IPS DF 6.9 (cell line): ENCODE measurements around the gene CLIC1.

Experiments
- DNase-seq: peaks from one replicate; pipeline ENCODE4 v3.0.0-alpha.2; 2013; ENCODE audit warnings: low read depth, low spot score
- H3K27ac ChIP-seq: one replicate; pipeline ENCODE4 v1.5.1; 2013; ENCODE audit warnings: low read length, control low read depth
- H3K27me3 ChIP-seq: 2 replicates; pipeline ENCODE4 v1.6.1; 2013; ENCODE audit warnings: mild to moderate bottlenecking, low read length; ENCODE audit not compliant: control insufficient read depth, insufficient read depth
- H3K36me3 ChIP-seq: 2 replicates; pipeline ENCODE4 v1.6.1; 2013; ENCODE audit warnings: low read length; ENCODE audit not compliant: control insufficient read depth, insufficient read depth
- H3K4me1 ChIP-seq: 2 replicates; pipeline ENCODE4 v1.6.1; 2013; ENCODE audit warnings: low read length; ENCODE audit not compliant: control insufficient read depth, insufficient read depth
- H3K4me3 ChIP-seq: 2 replicates; pipeline ENCODE4 v1.5.1; 2013; ENCODE audit warnings: mild to moderate bottlenecking, low read length
- H3K9me3 ChIP-seq: 2 replicates; pipeline ENCODE4 v1.6.1; 2013; ENCODE audit warnings: low read length, inconsistent platforms; ENCODE audit not compliant: control insufficient read depth, insufficient read depth
- WGBS: extraction: QIAGEN DNeasy Blood & Tissue Kit; methylation state at CpG from one replicate; pipeline ENCODE4 v1.1.7; 2013; ENCODE audit warnings: mixed read lengths, missing lambda C conversion rate; ENCODE audit not compliant: insufficient read length, insufficient coverage; 5-methylcytosine and 5-hydroxymethylcytosine counted together

The CLIC1 gene

GRCh38 chr6:31778193-31778592 is 41.9 kb upstream of the CLIC1 start:
- no peak for DNase-seq
- Histone ChIP-seq H3K27me3 (no peaks in the 10 kb centered on the region), H3K9me3 (no peaks in the 10 kb centered on the region), H3K4me3 (no peak overlapping the region), H3K4me1 (peaks cover 4% of the 10 kb centered on the region; the same call in 1 of the 2 replicates), H3K36me3 (peaks cover 36% of the 10 kb centered on the region), H3K27ac (no peak overlapping the region)
- WGBS = no CpG with 5 or more reads among the region's 5 CpGs

- DNase-seq = no peak
- Histone ChIP-seq H3K9me3 (no peaks in the 10 kb centered on the region), H3K4me3 (no peak overlapping the region), H3K36me3 (peaks cover 35% of the 10 kb centered on the region), H3K27ac (no peak overlapping the region), H3K27me3 (no peaks in the 10 kb centered on the region), H3K4me1 (peaks cover 4% of the 10 kb centered on the region; the same call in 1 of the 2 replicates)
- WGBS = no CpG with 5 or more reads among the region's 5 CpGs
Measured at GRCh38 chr6:31777667-31778050, 41.3 kb upstream of the CLIC1 start.

- no peaks in the 10 kb centered on the region for H3K27me3 ChIP-seq
- peaks cover 4% of the 10 kb centered on the region; the same call in 1 of the 2 replicates for H3K4me1 ChIP-seq
- H3K36me3 ChIP-seq = peaks cover 30% of the 10 kb centered on the region
- no peak for DNase-seq
- no CpG with 5 or more reads among the region's 15 CpGs for WGBS
- H3K4me3 ChIP-seq = no peak within 1 kb of the TSS
- no peaks in the 10 kb centered on the region for H3K9me3 ChIP-seq
- H3K27ac ChIP-seq = no peak within 1 kb of the TSS
Measured at GRCh38 chr6:31776989-31777666, 40.8 kb upstream of the CLIC1 start, which contains the start of gene VWA7. Gene VWA7 (minus strand): TSS chr6:31777328. CDS start chr6:31776779, 549 bp downstream.

- H3K36me3 ChIP-seq = peaks cover 28% of the 10 kb centered on the region
- no peak overlapping the region for H3K4me3 ChIP-seq
- H3K4me1 ChIP-seq = peaks cover 4% of the 10 kb centered on the region; the same call in 1 of the 2 replicates
- DNase-seq = no peak
- no peak overlapping the region for H3K27ac ChIP-seq
- no CpG with 5 or more reads among the region's 14 CpGs for WGBS
- H3K27me3 ChIP-seq = no peaks in the 10 kb centered on the region
- H3K9me3 ChIP-seq = no peaks in the 10 kb centered on the region
Measured at GRCh38 chr6:31776485-31776988, 40.2 kb upstream of the CLIC1 start.

- Histone ChIP-seq H3K9me3 (no peaks in the 10 kb centered on the region), H3K4me3 (no peak overlapping the region), H3K36me3 (peaks cover 22% of the 10 kb centered on the region), H3K4me1 (peaks cover 4% of the 10 kb centered on the region; the same call in 1 of the 2 replicates), H3K27me3 (no peaks in the 10 kb centered on the region), H3K27ac (no peak overlapping the region)
- DNase-seq = no peak
- WGBS = no CpG with 5 or more reads among the region's 32 CpGs
Measured at GRCh38 chr6:31775633-31776484, 39.5 kb upstream of the CLIC1 start.

- no peaks in the 10 kb centered on the region for H3K27me3 ChIP-seq
- H3K36me3 ChIP-seq = peaks cover 15% of the 10 kb centered on the region
- no peaks in the 10 kb centered on the region for H3K9me3 ChIP-seq
- H3K4me1 ChIP-seq = peaks cover 4% of the 10 kb centered on the region; the same call in 1 of the 2 replicates
- DNase-seq = no peak
- no peak overlapping the region for H3K27ac ChIP-seq
- no peak overlapping the region for H3K4me3 ChIP-seq
- no CpG with 5 or more reads among the region's 4 CpGs for WGBS
Measured at GRCh38 chr6:31775184-31775583, 38.9 kb upstream of the CLIC1 start.

GRCh38 chr6:31771992-31772358 is 35.6 kb upstream of the CLIC1 start:
- no peak overlapping the region for H3K27ac ChIP-seq
- peaks cover under 1% of the 10 kb centered on the region; the same call in 1 of the 2 replicates for H3K4me1 ChIP-seq
- H3K9me3 ChIP-seq = no peaks in the 10 kb centered on the region
- no peaks in the 10 kb centered on the region for H3K36me3 ChIP-seq
- no CpG with 5 or more reads among the region's 4 CpGs for WGBS
- no peak for DNase-seq
- H3K4me3 ChIP-seq = no peak overlapping the region
- no peaks in the 10 kb centered on the region for H3K27me3 ChIP-seq

- Histone ChIP-seq H3K4me1 (no peaks in the 10 kb centered on the region), H3K27me3 (no peaks in the 10 kb centered on the region), H3K36me3 (no peaks in the 10 kb centered on the region), H3K9me3 (no peaks in the 10 kb centered on the region), H3K27ac (no peak overlapping the region), H3K4me3 (no peak overlapping the region)
- no CpG with 5 or more reads among the region's 2 CpGs for WGBS
- no peak for DNase-seq
Measured at GRCh38 chr6:31770860-31771259, 34.5 kb upstream of the CLIC1 start.

- H3K27ac ChIP-seq = no peak overlapping the region
- no peaks in the 10 kb centered on the region for H3K36me3 ChIP-seq
- H3K27me3 ChIP-seq = no peaks in the 10 kb centered on the region
- no peak overlapping the region for H3K4me3 ChIP-seq
- peak; percentile 55 for DNase-seq
- no peaks in the 10 kb centered on the region for H3K4me1 ChIP-seq
- no peaks in the 10 kb centered on the region for H3K9me3 ChIP-seq
- WGBS = no CpG with 5 or more reads among the region's 12 CpGs
Measured at GRCh38 chr6:31769684-31770371, 33.5 kb upstream of the CLIC1 start.
